KBM-7 (cell line): ENCODE measurements around the gene BBS1.
"Not testable (repeated sequence)": the region's sequence is repeated elsewhere in the genome, so short reads cannot be mapped to it uniquely, and the experiment has no call there.

Experiments used
- DNase-seq: peaks from one replicate; pipeline ENCODE4 v3.0.0-alpha.2; 2015
- in situ Hi-C: fragments of 300-500 bp; cut with MboI; formaldehyde crosslinking; loops from 2 replicates; pipeline ENCODE4 v1.14.3; 2020; ENCODE audit warnings: low sequenced_read_pairs, low pct_unique_long_range_greater_than_20kb, mixed read lengths

BBS1 gene

DNA sequence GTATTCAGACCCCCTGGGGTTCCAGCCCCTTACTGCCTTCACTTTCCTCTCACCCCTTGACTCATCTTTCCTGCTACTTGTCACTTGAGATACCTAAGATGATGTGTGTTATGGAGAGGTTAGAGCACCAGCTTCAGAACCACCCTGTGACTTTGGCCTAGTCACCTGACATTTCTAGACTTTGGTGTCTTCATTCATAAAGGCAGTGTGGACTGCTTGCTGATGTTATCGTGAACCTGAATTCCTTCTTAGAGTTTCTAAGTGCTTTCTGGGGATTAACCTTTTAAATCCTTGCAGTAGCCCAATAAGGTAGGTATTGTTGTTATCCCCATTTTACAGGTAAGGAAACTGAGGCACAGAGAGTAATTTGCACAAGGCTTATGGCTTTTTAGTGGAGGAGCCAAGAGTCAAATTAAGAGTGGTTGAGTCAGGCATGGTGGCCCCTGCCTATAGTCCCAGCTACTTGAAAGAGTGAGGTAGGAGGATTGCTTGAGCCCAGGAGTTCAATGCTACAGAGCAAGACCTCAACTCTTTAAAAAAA is 5.1 kb upstream of the BBS1 start:
- in situ Hi-C loops = no loop called here
- no peak for DNase-seq

DNA sequence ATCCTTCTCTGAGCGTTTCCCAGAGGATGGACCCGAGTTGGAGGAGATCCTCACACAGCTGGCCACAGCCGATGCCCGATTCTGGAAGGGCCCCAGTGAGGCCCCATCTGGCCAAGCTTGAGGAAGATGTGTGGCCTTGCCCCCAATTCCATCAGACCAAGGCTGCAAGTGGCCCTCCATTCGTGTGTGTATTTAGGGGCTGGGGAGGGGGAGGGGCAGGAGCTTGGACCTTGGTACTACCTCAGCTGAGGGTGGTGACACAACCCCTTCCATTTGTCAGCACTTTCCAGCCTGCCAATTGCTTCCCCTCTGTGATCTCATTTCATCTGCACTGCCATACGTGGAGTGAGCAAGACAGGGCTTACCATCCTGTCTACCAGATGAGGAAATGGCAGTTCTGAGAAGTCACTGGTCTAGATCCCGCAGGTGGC is 1.3 kb upstream of the BBS1 start:
- peak; percentile 38 for DNase-seq
- in situ Hi-C loops = no loop called here

DNA sequence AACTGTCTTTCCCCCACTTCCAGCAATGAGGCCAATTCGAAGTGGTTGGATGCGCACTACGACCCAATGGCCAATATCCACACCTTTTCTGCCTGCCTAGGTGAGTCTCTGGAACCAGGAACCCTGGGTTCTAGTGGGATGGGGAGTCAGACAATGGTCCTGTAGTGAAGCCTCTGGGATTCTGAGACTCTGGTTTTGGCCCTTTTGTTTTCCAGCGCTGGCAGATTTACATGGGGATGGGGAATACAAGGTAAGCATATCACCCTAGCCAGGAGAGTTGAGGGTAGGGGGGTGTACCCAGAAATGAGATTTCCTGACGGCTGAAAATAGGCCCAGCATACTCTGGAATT is 530 bp downstream of the BBS1 start:
- in situ Hi-C loops = no loop called here
- DNase-seq = no peak

DNA sequence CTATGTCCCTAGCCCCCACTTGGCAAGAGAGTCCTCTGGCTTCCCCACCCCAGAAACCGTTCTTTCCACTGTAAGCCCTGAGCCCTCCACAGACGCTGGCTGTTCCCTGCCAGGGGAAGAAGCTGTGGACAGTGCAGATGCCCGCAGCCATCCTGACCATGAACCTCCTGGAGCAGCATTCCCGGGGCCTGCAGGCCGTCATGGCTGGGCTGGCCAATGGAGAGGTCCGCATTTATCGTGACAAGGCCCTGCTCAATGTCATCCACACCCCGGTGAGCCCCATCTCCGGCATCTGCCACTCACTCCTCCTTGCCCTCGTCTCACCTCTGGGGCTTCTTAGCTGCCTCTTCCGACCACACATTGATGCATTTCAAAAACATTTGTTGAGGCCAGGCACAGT is 13.2 kb downstream of the BBS1 start:
- in situ Hi-C loops = no loop called here
- no peak for DNase-seq

DNA sequence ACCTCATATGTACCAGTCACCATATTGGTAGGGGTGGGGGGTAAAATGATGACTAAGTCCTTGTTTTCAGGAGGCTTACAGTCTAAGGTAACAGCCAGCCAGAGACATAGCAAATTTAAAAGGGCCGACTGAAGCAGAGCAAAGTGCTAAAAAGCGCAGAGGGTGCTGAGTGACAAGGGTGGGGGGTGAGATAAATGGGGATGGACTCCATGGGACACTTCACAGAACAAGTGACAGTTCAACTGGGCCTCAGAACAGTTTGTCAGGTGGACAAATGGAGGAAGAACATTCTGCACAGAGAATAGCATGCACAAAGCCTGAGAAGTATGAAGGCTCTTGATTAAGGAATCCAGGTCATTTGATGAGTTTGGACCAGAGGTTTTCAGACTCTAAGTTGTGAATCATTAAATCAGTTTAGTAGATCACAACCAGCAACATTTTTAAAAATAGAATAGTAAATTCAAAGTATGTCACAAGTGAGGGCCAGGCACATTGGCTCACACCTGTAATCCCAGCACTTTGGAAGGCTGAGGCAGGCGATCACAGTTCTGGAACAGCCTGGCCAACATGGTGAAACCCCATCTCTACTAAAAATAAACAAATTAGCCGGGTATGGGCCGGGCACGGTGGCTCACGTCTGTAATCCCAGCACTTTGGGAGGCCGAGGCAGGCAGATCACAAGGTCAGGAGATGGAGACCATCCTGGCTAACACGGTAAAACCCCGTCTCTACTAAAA is 14.0 kb downstream of the BBS1 start:
- in situ Hi-C loops = no loop called here

DNA sequence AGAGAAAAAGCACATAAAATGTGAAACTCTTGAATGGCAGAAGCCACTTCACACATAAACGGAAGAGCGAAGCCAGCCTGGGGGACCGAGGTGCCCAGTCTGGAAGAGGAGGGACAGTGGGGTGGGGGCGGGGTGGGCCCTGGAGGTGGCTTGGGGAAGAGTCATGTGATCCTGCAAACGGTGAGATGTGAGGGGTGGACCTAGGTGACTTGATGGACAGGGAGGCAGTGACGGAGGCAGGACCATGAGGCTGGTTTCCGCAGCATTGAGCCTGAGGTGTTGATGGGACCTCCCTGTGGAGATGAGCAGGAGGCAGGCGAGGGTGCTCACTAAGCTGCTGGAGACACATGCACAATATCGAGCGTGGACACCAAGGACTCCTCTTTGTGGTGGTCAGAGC is 18.6 kb downstream of the BBS1 start:
- in situ Hi-C loops = no loop called here
- DNase-seq = no peak

More for the DNA sequence above, 14.0 kb downstream of the BBS1 start:
- DNase-seq = no peak

DNA sequence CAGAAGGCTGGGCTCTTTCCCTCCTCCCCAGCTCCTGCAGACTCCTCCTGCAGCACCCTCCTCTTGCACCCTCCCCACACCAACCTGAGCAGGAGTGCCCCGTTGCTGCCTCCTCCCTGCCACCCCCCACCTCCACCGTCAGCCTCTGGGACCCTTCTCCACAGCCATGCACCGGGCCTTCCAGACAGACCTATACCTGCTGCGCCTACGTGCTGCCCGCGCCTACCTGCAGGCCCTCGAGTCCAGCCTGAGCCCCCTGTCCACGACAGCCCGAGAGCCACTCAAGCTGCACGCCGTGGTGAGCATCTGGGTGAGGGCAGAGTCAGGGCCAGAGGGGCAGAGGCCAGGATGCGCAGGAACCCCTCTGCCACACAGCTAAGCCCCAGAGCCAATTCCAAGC is 19.2 kb downstream of the BBS1 start:
- no peak for DNase-seq
- in situ Hi-C loops = no loop called here

DNA sequence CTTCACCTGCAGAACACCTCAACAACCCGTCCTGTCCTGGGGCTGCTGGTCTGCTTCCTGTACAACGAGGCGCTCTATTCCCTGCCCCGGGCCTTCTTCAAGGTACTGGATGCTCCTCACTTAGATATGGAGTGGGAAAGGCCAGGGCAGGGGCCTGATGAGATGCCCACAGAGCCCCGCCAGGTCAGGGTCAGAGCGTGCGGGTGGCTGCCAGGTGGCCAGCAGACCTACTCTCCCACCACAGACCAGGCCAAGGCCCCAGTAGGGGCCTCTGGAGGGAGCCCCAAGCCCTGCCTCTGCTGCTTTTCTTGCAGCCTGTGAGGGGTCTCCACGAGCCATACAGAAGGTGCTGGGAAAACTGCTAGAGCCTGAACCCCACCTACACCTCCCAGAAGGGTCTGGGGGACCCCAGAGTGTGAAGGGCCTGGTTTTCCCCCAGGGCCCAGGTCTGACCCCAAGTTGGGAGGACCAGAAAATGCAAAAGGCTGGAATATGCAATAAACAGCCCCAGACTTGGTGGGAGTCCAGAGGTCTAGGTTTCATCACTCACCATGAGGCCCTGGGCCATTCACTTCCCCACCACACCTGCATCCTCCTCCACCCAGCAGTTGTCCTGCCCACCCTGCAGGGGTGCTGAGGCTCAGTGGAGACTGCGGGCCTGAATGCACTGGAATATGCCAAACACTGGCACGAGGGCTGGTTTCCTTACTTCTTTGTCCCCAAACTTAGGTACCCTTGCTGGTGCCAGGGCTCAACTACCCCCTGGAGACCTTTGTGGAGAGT is 20.7 kb downstream of the BBS1 start:
- no peak for DNase-seq
- in situ Hi-C loops = no loop called here

DNA sequence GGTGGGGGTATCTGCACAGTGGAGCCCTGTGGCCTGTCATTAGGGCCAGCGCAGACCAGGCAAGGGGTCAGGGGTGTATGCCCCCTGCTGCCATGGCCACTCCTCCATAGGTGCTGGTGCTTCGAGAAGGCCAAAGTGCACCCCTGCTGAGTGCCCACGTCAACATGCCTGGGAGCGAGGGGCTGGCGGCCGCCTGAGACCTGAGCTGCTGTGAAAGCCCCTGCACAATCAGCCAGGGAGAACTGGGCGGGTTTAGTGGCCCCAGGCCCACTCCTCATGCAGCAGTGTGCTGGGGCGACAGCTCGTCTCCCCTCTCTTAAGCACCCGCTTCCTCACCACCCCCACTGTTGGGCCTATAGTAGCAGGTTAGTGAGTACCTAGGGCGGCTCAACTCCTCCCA is 21.4 kb downstream of the BBS1 start:
- in situ Hi-C loops = no loop called here

DNA sequence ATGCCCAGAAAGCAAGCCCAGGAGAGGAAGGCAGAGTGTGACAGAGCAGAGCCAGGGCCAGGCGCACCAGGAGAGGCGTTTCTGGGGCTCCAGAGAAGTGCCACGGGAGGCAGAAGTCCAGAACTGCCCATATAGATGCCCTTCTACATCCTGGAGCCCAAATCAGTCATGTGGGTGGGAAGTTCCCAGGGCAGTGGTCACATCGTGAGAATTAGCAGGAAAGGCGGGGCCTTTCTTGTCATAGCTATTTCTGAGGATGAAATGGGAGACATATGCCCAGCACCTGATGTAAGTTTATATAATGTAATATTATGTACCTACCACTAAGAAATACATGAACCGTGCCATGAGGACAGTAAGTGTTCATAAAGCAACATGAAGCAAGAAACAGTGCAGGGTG is 22.3 kb downstream of the BBS1 start:
- DNase-seq = no peak

More for the DNA sequence above, 21.4 kb downstream of the BBS1 start:
- DNase-seq = no peak

DNA sequence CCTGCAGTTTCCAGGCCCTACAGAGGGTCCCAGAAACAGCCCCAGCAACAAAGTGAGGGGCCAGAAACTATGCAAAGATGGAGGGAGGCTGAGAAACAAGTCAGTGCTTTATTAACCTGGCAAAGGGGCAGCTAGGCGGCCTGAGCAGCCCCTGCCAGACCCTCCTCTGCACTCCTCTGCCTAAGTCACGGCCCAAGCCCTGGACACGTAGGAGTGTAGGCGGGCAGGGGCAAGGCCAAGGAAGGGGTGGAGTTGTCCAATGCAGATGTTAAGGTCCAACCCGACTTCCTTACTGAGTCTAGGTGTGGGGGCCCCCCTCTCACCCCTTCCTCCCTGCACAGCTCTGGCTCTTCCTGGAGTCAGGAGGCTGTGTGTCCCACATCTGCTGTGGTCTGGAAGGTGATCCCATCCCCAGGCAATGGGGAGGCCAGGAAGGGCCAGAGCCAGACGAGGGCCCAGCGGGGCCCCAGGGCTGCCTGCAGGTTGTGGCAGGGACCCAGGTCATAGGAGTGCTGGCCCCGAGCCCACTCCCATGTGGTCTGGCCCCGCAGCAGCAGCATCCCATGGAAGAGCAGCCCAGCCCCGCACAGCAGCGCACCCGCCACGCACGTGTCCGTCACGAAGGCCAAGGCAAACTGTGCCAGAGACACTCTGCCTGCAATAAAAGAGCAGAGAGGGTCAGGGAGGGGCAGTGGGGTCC is 28.9 kb downstream of the BBS1 start:
- no peak for DNase-seq
- in situ Hi-C loops = no loop called here

More for the DNA sequence above, 22.3 kb downstream of the BBS1 start:
- in situ Hi-C loops = no loop called here

DNA sequence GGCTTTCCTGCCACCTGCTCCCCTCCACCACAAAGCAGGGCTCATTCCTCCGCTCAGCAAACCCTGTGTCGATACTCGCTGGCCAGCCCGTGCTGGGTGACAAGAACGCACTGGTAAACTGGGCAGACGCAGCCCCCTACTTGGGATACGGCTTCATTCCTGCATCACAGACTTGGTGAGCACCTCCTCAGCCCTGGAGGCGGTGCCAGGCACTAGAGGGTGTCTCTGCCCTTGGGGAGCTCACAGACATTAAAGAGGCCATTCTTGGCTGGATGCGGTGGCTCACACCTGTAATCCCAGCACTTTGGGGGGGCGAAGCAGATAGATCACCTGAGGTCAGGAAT is 29.4 kb downstream of the BBS1 start:
- no peak for DNase-seq
- in situ Hi-C loops = no loop called here

DNA sequence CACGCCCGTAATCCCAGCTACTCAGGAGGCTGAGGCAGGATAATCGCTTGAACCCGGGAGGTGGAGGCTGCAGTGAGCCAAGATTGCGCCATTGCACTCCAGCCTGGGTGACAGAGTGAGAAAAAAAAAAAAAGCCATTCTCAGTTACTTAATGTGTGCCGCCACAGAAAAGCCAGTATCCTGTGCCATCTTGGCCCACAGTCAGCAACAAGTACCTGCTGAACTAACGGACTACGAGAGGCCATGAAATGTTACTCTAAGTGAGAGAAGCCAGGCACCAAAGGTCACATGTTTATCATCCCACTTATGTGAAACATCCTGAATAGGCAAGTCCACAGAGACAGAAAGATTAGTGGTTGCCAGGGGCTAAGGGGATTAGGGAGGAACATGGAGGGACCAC is 30.2 kb downstream of the BBS1 start:
- in situ Hi-C loops, DNase-seq: not testable (repeated sequence)

DNA sequence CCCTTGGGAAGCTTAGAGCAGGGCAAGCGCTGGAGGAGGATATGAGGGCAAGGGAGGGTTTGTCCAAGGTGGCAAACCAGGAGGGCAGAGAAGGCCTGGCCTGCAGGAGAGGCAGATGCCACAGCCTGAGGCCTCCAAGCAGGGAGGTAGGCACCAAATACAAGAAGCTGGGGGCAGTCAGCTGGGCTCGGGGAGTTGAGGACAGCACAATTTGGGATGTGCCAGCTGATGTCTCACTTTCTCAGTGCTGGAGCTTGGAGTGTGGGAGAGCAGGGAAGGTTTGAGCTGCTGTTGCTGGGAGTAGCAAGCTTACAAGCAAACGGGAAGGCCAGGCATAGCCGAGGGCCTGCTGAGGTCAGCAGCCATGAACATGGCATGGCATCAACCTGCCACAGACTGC is 31.5 kb downstream of the BBS1 start:
- no peak for DNase-seq
- in situ Hi-C loops = no loop called here

DNA sequence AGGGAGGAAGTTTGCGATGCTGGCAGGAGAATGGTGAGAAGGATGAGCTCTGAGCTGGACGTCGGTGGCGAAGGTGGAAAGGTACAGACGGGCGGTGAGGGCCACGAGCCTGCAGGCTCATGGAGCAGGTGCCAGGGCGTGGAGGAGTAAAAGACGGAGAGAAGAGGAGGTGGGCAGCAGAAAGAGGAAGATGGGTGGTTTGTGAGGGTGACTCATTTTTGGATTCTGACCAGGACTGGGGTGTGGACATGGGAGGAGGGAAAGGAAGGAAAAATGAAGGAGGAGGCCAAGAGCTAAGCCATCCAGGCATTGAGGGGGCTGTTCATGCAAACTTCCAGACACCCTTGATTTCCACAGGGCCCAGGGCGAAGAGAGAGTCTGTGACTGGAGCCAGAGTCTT is 31.9 kb downstream of the BBS1 start:
- peak; percentile 23 for DNase-seq
- in situ Hi-C loops = no loop called here

DNA sequence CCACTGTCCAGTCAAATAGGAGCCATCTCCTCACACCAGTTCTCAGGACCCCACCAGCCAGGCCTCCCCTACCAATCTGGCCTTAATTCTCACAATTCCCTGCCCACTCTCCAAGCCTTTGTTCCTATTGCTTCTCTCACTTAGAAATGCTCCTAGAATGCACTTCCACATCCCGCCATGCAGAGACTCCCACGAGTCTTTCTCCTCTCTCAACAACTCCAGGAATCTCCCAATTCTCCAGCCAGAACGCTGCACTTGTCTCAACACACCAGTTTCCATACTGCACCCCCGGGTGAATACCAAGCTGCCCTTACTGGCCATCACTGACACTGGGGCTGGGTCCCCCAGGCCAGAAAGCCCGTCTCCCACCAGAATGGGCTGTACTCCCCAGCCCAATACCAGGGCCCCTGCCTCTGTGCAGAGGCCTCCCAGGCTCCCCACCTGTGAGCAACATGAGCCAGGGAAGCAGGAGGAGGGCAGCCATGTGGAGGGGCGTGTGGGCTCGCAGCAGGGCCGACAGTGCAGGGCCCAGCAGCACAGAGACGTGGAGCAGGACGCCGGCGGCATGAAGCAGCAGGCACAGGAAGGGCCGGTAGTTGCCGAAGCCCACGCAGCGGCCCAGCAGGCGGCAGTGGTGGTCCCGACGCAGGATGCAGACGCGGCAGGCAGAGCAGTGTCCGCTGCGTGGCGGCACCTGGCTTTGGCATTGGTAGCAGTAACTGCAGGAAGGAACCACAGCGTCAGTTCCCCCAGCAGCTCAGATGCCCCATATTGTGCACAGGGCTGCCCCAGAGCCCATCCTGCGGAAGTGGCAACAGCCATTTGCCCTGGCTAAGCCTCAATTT is 33.0 kb downstream of the BBS1 start:
- in situ Hi-C loops = no loop called here
- DNase-seq = peak; percentile 79

DNA sequence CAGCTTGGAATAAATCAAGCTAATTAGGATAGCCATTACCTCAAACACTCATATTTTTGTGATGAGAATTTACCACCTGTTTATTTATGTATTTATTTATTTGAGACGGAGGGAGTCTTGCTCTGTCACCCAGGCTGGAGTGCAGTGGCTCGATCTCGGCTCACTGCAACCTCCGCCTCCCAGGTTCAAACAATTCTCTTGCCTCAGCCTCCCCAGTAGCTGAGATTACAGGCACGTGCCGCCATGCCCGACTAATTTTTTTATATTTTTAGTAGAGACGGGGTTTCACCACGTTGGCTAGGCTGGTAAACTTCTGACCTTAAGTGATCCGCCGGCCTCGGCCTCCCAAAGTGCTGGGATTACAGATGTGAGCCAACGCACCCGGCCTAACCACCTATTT is 34.5 kb downstream of the BBS1 start:
- DNase-seq, in situ Hi-C loops: not testable (repeated sequence)

DNA sequence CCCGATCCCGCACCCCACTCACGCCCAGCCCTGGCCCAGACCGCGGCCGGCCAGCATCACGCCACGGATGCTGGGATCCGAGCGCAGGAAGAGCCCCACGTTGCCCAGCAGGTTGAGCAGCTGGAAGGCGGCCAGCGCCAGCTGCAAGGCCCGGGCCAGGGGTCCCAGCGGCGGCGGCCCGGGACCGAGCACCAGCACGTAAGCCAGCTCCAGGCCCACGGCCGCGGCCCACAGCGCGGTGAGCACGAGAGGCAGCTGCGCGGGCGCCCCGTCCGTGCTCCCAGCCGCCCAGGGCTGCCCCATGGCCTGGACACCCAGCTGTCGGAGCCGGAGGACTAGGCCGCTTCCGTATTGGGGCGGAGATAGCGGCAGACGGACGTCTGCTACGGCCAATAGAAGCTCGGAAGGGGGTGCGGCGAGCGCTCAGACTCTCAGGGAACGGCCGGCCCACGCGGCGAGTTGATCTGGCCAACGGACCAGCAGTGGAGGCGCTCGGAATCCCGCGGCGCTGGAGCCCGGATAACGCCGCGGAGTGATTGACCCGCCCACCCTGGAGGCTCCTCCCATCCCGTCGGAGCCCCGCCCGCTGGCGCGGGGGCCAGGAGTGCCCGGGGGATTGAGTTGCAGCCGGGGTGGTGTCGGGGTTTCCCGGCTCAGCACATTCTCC is 35.4 kb downstream of the BBS1 start, which contains the start of gene ZDHHC24:
ZDHHC24 (minus strand) TSS at position 348 of the 667 bp plus-strand sequence; CDS start at position 303, 45 bp downstream.
- peak; percentile 96 for DNase-seq
- in situ Hi-C loops = no loop called here
